SHP77 treated with DMSO at 0.1 percent for 48 hours (cell line): Measurements from ENCODE around the gene NOTCH1.

Experiments used
- DNase-seq: peaks from one replicate; lab custom pipeline; 2025; lab: John Stamatoyannopoulos, UW

The NOTCH1 gene

GRCh38 chr9:136485049-136486045, 60.5 kb downstream of the NOTCH1 start:
- peak; percentile 28 for DNase-seq

- DNase-seq, result no peak
Measured at GRCh38 chr9:136484153-136485048, 61.4 kb downstream of the NOTCH1 start.

DNA sequence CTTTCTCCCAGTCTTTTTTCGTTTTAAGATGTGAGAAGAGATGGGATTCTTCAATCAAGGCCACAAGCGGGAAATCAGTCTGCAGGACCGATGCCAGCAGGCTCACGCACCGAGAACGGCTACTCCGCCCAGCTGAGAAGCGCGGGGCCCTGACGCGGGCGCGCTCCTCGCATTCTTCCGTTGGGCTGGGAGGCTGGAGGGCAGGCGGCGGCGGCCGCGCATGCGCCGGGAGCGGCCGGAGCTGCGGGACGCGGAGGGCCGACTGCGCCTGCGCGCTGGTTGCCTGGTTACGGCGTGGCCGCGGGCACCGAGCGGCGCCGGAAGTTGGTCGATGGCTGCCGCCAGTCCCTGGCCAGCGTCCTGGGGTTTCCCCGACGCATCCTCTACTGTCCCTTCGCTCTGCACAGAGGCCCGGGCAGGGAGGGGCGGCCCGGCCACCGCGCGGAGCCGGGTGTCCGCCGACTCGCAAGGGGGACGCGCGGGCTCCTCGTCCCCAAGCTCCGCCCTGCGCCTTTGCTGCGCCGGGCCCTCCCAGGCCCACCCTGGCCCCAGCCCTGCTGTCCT, 62.2 kb downstream of the NOTCH1 start:
- DNase-seq, result peak; percentile 59

DNA sequence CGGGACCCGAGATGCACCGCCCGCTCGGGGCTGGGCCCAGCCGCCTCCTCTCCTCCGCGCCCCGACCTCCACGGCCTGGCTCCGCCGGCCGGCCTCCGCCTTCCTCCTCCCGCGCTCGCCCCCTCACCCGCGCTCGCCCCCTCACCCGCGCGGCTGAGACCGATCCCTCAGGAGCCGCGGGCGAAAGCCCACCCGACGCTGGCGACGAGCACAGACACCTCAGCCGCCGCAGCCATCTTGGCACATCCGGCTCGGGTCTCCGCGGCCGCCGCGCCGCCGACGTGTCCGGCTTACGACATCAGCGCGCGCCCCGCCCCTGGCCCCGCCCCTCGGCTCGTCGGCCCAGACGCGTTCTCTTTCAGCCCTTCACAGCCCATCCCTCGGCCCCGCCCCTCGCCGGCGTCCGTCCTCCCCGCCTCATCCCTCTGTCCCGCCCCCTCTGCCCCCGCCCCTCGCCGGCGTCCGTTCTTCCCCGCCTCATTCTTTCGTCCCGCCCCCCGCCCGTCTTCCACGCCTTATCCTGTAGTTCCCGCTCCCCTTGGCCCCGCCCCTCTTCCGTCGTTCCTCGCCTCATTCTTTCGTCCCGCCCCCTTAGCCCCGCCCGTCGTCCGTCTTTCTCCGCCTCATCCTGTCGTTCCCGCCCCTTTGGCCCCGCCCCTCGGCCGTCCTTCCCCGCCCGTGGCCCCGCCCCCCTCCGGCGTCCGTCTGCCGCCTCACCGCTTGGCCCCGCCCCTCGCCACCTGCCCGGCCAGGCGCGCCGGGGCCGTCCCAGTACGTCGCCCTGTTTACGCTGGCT, 62.9 kb downstream of the NOTCH1 start, which contains the start of gene SEC16A:
Gene SEC16A (minus strand): TSS at position 248 of the 796 bp plus-strand sequence. CDS start 5,425 bp downstream, outside the sequence.
- peak; percentile 71 for DNase-seq

GRCh38 chr9:136482046-136482792, 63.6 kb downstream of the NOTCH1 start:
- no peak for DNase-seq

DNA sequence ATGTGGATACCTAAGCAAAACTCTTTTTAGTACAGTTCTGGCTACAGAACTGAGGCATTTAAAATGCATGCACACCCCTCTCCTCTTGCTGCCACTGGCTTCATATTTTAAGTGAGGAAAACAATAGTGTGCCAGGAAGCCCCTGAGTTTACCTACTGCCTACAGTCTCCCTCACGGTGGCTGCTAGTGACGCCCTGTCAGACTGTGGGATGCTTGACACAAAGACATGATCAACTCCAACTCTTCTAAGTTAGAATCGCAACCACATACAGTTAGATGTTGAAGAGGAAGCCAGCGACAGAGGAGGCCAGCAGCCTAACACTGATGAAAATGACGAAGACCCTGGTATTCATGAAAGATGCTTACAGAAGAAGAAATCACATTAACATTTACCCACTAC, 64.3 kb downstream of the NOTCH1 start:
- no peak for DNase-seq

DNA sequence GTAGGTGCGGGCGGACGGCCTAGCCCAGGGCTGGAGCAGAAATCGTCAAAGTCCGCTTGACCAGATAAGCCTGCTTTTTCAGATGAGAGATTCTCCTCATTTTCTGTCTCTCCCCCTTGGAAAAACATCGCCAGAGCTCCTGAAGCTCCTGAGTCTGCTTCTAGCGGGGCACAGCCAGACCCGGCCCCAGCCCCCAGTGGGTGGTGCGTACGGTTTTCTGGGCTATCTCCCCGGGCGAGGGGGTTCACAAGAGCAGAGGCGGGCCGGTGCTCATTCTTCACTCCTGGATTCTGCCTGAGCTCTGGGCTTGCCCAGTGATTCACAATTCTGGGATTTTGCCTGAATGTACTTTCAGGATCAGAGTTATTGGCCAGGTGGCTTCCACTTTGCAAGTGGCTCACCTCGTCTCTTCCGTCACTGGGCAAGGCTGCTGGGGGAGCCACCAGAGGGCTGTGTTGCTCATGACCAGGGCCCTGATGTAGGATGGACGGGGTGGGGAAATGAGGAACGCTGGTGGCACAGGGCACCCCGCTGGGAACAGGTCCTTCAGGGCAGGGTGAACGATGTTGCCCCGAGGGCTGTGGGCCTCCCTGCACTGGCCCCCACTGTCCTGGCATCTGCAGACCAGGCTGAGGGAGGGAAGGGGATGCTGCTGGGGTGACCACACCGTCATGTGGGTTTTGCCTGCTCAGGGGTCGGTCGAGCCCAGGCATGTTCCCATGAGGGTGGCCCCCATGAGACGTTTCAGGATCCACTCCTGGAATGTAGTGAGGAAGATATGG, 69.3 kb downstream of the NOTCH1 start:
- no peak for DNase-seq

DNA sequence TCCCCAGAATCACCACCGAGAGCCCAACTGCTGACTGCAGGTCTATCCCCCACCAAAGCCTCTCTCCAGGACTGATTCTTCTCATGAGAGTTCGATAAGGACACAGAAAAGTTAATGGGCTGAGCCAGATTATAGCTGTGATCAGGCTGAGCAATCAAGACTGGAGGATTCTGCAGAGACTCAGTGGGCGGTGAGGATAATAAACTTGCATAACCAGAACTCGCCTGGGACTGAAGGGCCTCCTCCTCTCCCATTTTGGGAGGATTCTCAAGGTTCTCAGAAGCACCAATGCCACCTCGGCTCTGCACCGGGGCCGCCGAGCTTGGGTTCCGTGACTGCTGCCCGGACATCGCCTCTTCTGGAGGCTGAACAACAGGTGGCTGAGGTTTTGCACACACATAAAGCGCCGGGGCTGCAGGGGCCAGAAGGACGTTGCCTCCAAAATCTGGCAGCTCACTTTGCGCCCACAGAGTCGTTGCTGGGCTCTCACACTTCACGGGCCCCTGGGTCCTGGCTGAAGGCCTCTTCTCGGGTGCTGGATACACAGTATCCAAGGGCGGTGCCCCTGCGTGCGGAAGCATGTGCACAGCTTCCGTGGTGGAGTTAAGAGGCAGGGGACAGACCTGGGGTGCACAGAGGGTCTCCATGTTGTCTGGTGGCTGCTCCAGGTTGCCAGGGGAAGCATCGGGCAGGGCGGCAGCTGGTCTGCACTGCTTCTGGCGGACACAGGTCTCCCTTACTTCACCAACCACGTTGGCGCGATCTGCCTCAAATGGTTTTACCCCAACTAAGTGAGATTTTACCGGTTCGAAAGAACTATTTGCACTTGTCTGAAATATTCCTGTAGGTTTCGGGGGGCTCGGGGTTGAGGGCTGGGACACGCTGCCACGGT, 70.6 kb downstream of the NOTCH1 start:
- no peak for DNase-seq

- DNase-seq, result no peak
Measured at GRCh38 chr9:136474021-136474640, 71.7 kb downstream of the NOTCH1 start.

GRCh38 chr9:136473354-136473721, 72.5 kb downstream of the NOTCH1 start:
- no peak for DNase-seq

- no peak for DNase-seq
Measured at GRCh38 chr9:136472640-136473353, 73.1 kb downstream of the NOTCH1 start.

- DNase-seq, result no peak
Measured at GRCh38 chr9:136471802-136472487, 73.9 kb downstream of the NOTCH1 start.

DNA sequence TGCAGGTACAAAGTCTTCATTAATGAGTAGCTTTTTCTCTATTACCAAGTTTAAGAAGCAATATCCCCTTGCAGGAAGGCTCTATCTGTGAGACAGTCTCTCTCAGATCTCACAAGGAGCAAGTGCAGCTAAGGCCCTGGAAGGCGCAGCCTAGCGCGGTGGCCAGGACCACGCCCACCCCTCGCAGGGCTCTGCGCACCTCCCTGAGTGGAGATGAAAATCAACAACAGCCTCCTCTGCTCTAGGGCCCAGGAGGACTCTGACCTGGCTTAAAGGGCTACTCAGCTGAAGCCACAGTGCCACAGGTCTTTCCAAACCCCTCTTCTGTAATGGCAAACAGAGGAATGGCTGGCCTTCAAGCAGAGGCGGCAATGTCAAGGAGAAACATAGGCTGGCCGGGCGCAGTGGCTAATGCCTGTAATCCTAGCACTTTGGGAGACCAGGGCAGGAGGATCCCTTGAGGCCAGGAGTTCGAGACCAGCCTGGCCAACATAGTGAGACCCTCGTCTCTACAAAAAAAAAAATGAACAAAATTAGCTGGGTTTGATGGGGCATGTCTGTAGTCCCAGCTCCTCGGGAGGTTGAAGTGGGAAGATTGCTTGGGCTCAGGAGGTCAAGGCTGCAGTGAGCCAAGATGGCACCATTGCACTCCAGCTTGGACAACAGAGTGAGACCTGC, 74.9 kb downstream of the NOTCH1 start:
- no peak for DNase-seq

- no peak for DNase-seq
Measured at GRCh38 chr9:136470356-136470755, 75.5 kb downstream of the NOTCH1 start.

DNA sequence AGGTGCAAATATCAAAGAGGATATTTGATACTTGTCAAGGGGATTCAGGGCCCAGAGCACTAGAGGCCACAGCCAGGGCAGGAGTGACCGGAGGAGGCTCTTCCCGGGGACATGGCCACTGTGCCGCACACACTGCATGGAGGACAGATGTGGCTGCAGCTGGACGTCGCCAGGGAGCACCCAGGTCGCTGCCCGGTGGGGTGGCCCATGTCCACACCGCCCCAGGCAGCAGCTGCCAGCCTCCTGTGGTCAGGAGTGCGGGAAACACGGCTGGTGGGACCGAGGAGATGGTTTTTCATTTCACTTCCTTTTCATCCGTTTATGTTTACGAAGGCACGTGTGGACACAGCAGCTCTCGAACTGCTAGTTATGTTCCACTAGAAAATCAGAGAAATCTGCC, 78.1 kb downstream of the NOTCH1 start:
- DNase-seq, result no peak

- no peak for DNase-seq
Measured at GRCh38 chr9:136466155-136466541, 79.7 kb downstream of the NOTCH1 start.
